SK-N-SH treated with all-trans-retinoic acid at 6 μM for 48 hours (cell line): ENCODE measurements around the gene GPR176.

ENCODE experiments used
- ATAC-seq: fragments of 200-7000 bp; cut with Tn5 transposase; 3 replicates; pipeline ENCODE4 v1.9.1; 2020; ENCODE audit warnings: mild to moderate bottlenecking, moderate library complexity
- ARNTL ChIP-seq: fragments of 450-650 bp; formaldehyde crosslinking; IDR thresholded peaks from 2 replicates; pipeline ENCODE4 v1.5.0; 2020; ENCODE audit warnings: low read depth, mild to moderate bottlenecking, moderate library complexity, borderline replicate concordance
- BACH2 ChIP-seq: fragments of 250-450 bp; sonication (Bioruptor Pico); IDR thresholded peaks from 2 replicates; pipeline ENCODE4 v1.9.0; 2021; ENCODE audit warnings: mild to moderate bottlenecking, borderline replicate concordance
- CSDC2 ChIP-seq: fragments of 250-450 bp; sonication (Bioruptor Pico); IDR thresholded peaks from 2 replicates; pipeline ENCODE4 v1.5.0; 2020; ENCODE audit warnings: mild to moderate bottlenecking, moderate library complexity
- ESRRG ChIP-seq: fragments of 250-450 bp; sonication (Bioruptor Pico); IDR thresholded peaks from 2 replicates; pipeline ENCODE4 v1.6.1; 2021; ENCODE audit warnings: mild to moderate bottlenecking
- GLIS3 ChIP-seq: fragments of 250-450 bp; sonication (Bioruptor Pico); IDR thresholded peaks from 2 replicates; pipeline ENCODE4 v1.5.0; 2020; ENCODE audit warnings: mild to moderate bottlenecking, moderate library complexity
- ISL1 ChIP-seq: fragments of 250-450 bp; sonication (Bioruptor Pico); IDR thresholded peaks from 2 replicates; pipeline ENCODE4 v2.1.2; 2022; ENCODE audit warnings: mild to moderate bottlenecking, moderate library complexity
- OSR1 ChIP-seq: fragments of 250-450 bp; sonication (Bioruptor Pico); IDR thresholded peaks from 2 replicates; pipeline ENCODE4 v1.8.0; 2022; ENCODE audit warnings: moderate library complexity, mild to moderate bottlenecking, inconsistent platforms
- PATZ1 ChIP-seq: fragments of 250-450 bp; sonication (Bioruptor Pico); IDR thresholded peaks from 2 replicates; pipeline ENCODE4 v1.8.0; 2020; ENCODE audit warnings: mild to moderate bottlenecking, moderate library complexity, borderline replicate concordance
- POU6F1 ChIP-seq: fragments of 250-450 bp; sonication (Bioruptor Pico); IDR thresholded peaks from 2 replicates; pipeline ENCODE4 v1.8.0; 2021; ENCODE audit warnings: low read depth, mild to moderate bottlenecking, moderate library complexity, borderline replicate concordance
- PPARA ChIP-seq: fragments of 250-450 bp; sonication (Bioruptor Pico); IDR thresholded peaks from 2 replicates; pipeline ENCODE4 v1.5.0; 2020; ENCODE audit warnings: mild to moderate bottlenecking, borderline replicate concordance
- RARB ChIP-seq: fragments of 250-450 bp; sonication (Bioruptor Pico); IDR thresholded peaks from 2 replicates; pipeline ENCODE4 v1.8.0; 2021; ENCODE audit warnings: mild to moderate bottlenecking, moderate library complexity
- SNAI2 ChIP-seq: fragments of 250-450 bp; sonication (Bioruptor Pico); IDR thresholded peaks from 2 replicates; pipeline ENCODE4 v1.5.0; 2020; ENCODE audit warnings: mild to moderate bottlenecking, moderate library complexity
- TCF4 ChIP-seq: fragments of 250-450 bp; sonication (Bioruptor Pico); IDR thresholded peaks from 2 replicates; pipeline ENCODE4 v1.8.0; 2021; ENCODE audit warnings: mild to moderate bottlenecking, moderate library complexity, borderline replicate concordance
- TOX ChIP-seq: fragments of 250-450 bp; sonication (Bioruptor Pico); IDR thresholded peaks from 2 replicates; pipeline ENCODE4 v1.8.0; 2021; ENCODE audit warnings: mild to moderate bottlenecking, moderate library complexity, borderline replicate concordance
- ZC3H10 ChIP-seq: fragments of 250-450 bp; sonication (Bioruptor Pico); IDR thresholded peaks from 2 replicates; pipeline ENCODE4 v1.5.1; 2021; ENCODE audit warnings: mild to moderate bottlenecking, moderate library complexity
- ZFP3 ChIP-seq: fragments of 250-450 bp; sonication (Bioruptor Pico); IDR thresholded peaks from 2 replicates; pipeline ENCODE4 v1.5.0; 2020; ENCODE audit warnings: mild to moderate bottlenecking, moderate library complexity
- ZFP30 ChIP-seq: fragments of 450-650 bp; formaldehyde crosslinking; IDR thresholded peaks from 2 replicates; pipeline ENCODE4 v1.5.0; 2022; ENCODE audit warnings: mild to moderate bottlenecking, moderate library complexity
- ZNF70 ChIP-seq: fragments of 450-650 bp; formaldehyde crosslinking; IDR thresholded peaks from 2 replicates; pipeline ENCODE4 v1.5.0; 2020; ENCODE audit warnings: mild to moderate bottlenecking, moderate library complexity
- TF ChIP-seq, protein P1 (sequence below): fragments of 250-450 bp; sonication (Bioruptor Pico); IDR thresholded peaks from 2 replicates; pipeline ENCODE4 v1.5.1; 2021; ENCODE audit warnings: mild to moderate bottlenecking, moderate library complexity

GPR176 gene

DNA sequence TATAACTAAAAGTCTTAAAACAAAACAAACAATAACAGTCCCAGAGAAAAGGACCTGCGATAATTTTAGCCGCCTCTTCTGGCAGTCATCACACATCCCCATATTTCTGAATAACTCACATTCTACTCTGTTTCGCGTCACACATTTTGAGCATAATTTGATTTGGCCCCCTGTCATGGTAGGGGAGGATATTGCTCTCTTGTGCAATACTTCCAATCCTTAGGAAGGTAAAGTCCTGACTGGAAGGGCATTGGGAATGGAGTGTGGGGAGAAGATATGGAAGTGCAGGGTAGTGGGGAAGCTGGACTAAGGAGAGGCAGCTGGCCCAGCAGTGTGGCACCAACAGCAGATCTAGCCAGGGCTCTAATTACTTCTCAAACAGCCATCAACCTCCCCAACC lies 126.1 kb downstream of the GPR176 start:
- TF ChIP-seq ISL1 (0 out of 2 replicates have a peak, but pooled peaks have one; percentile 14), ZNF70 (CRISPR knock-in tag) (peak; percentile 86), OSR1 (CRISPR knock-in tag) (no peak), ESRRG (no peak)
- ATAC-seq, result no peak

GRCh38 chr15:39792844-39793335 lies 127.2 kb downstream of the GPR176 start:
- no peak for ATAC-seq
- TF ChIP-seq ZFP3 (no peak), TCF4 (CRISPR knock-in tag) (0 out of 2 replicates have a peak, but pooled peaks have one; percentile 27)
- TF ChIP-seq, all 23 proteins: peak for 1

GRCh38 chr15:39792025-39792843 lies 127.8 kb downstream of the GPR176 start:
- ATAC-seq, result no peak
- TF ChIP-seq ARNTL, result no peak
- TF ChIP-seq GLIS3 (CRISPR knock-in tag), result no peak
- no peak for TF ChIP-seq ZFP30 (CRISPR knock-in tag)
- TF ChIP-seq CSDC2 (CRISPR knock-in tag), result no peak
- TF ChIP-seq POU6F1 (CRISPR knock-in tag), result no peak
- TF ChIP-seq ZNF70 (CRISPR knock-in tag), result no peak
- TF ChIP-seq TCF4 (CRISPR knock-in tag), result no peak
- TF ChIP-seq ZC3H10 (CRISPR knock-in tag), result no peak
- no peak for TF ChIP-seq ISL1
- TF ChIP-seq TOX, result no peak
- no peak for TF ChIP-seq ESRRG
- TF ChIP-seq ZFP3, result no peak
- TF ChIP-seq OSR1 (CRISPR knock-in tag), result no peak
- no peak for TF ChIP-seq PPARA (CRISPR knock-in tag)
- TF ChIP-seq, protein P1, sequence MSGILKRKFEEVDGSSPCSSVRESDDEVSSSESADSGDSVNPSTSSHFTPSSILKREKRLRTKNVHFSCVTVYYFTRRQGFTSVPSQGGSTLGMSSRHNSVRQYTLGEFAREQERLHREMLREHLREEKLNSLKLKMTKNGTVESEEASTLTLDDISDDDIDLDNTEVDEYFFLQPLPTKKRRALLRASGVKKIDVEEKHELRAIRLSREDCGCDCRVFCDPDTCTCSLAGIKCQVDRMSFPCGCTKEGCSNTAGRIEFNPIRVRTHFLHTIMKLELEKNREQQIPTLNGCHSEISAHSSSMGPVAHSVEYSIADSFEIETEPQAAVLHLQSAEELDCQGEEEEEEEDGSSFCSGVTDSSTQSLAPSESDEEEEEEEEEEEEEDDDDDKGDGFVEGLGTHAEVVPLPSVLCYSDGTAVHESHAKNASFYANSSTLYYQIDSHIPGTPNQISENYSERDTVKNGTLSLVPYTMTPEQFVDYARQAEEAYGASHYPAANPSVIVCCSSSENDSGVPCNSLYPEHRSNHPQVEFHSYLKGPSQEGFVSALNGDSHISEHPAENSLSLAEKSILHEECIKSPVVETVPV (CRISPR knock-in tag), result no peak
- no peak for TF ChIP-seq SNAI2 (CRISPR knock-in tag)
- TF ChIP-seq PATZ1, result no peak

DNA sequence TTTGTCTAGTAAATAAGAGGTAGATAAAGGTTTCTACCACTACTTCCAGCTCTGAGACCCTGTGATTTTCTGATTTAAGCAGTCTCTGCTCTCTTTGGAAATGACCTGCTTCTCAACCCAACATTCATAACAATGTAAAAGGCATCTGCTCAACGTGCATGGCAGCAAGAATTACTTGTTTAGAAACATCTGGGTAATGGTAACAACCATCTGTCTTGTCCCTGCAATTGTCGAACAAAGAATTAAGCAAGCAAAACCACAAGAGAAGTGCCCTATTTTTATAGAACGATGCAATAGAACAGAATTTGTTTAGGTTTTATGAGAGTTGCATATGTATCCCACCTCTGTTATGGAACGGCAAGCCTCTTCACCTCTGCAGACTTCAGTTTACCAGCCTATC lies 130.3 kb downstream of the GPR176 start:
- no peak for ATAC-seq
- TF ChIP-seq RARB (no peak), BACH2 (CRISPR knock-in tag) (no peak), POU6F1 (CRISPR knock-in tag) (no peak), OSR1 (CRISPR knock-in tag) (no peak), PATZ1 (no peak)
- TF ChIP-seq, protein P1 (CRISPR knock-in tag), result no peak
